ENCODE data around the gene CA12. TPM values are rescaled to one million over a fixed set of nuclear protein-coding genes. Genes with fewer than 3 reads are reported as not detected.
A peak's percentile ranks its signal among the peaks of the same experiment; 100 is the strongest.

Gene CA12
- total RNA-seq, 2 donors from 2014 or later, result 0.95 TPM; not detected in 1

DNA sequence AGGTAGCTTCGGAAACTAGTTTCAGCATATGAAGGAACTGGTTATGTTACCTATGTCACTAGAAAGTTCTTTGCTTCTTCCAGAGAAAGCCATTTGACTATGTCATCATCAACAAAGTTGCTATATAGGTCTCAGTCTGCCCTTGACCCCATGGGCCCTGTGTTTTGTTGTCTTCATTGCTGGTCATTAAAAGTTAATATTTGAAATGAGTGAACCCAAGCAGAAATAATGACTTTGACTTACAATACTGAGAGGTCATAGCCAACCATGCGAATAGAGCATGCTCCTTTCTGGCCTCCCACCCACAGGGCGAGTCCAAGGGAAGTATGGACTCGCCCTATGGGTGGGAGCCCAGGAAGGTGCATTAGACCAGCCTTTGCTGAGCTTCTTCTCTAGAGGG, 63.3 kb downstream of the CA12 start:
- no peaks in the 10 kb centered on the region for H3K36me3 Mint-ChIP-seq
- DNase-seq (ENCODE audit: low spot score in 2 of 2) (no peak), ATAC-seq (no peak)
- H3K27ac Mint-ChIP-seq, result no peak overlapping the region
- no peaks in the 10 kb centered on the region for H3K9me3 Mint-ChIP-seq

DNA sequence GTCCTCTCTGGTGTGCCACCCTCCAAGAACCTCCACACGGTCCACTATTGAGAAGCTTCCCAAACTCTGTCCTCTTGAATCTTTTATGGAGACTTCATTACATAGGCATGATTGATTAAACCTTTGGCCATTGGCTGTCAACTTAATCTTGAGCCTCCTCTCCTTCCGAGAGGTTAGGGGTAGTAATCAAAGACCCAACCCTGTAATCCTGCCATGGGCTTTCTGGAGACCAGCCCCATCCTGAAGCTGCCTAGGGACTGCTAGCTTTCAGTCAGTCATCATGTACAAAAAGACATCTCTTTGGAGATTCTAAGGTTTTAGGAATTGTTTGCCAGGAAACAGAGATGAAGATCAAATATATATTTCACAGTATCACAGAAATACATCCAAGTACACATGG, 67.2 kb downstream of the CA12 start:
- Mint-ChIP-seq H3K9me3 (no peaks in the 10 kb centered on the region), H3K27ac (no peak overlapping the region), H3K36me3 (no peaks in the 10 kb centered on the region)
- no peak for DNase-seq (ENCODE audit: low spot score in 2 of 2)
- no peak for ATAC-seq

DNA sequence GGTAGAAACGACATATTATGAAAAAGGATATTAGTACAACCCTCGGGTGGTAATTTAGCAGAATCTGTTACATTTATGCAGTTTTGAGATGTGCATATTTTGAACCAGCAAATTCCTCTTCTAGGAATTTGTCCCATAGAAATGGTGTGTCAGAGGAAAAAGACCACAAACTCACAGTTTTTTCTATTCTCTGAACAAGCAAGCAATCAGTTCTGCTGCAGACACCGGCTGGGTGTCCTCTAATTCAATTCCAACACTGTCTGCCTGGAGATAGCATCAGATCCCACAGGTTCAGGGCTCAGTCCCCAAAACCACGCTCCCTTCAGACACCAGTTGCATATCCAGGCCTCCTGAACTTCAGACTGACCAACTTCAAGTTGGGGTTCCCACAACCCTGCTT, 67.8 kb downstream of the CA12 start:
- no peaks in the 10 kb centered on the region for H3K36me3 Mint-ChIP-seq
- no peak for ATAC-seq
- H3K9me3 Mint-ChIP-seq, result no peaks in the 10 kb centered on the region
- DNase-seq (ENCODE audit: low spot score in 2 of 2), result no peak
- no peak overlapping the region for H3K27ac Mint-ChIP-seq

DNA sequence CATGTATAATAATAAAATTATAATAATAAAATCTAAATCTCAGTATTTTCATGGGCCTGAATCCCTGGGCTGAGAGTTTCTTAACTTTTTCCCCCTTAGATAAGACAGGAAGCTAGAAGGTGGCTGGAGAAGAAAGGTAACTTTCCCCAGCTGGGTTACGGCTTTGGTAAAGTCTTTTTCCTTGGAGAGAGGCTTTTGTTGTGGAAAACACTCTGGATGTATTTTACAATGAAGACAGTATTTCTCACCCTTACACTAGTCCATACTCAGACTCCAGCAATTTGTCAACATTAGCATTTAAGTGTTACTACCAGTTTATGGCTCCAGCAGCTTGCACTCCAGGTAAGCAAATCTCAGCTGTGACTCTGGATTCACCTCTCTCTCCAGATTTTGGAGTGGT, 69.4 kb downstream of the CA12 start:
- H3K36me3 Mint-ChIP-seq, result no peaks in the 10 kb centered on the region
- DNase-seq (ENCODE audit: low spot score in 2 of 2), result no peak
- no peaks in the 10 kb centered on the region for H3K9me3 Mint-ChIP-seq
- no peak overlapping the region for H3K27ac Mint-ChIP-seq
- no peak for ATAC-seq

DNA sequence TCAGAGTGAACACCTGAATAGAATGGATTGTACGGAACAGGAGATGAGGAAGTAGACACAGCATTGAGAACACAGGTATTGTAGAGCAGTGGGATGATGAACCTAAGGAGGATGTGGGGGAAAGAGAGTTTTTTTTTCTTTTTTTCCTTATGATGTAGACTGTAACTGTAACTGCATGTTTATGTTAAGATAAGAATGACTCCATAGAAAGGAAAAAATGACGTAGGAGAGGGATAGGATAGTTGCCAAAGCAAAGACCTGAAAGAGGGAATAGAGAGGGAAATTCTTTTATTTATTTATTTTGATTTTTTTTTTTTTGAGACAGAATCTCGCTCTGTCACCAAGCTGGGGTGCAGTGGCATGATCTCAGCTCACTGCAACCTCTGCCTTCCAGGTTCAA, 71.0 kb downstream of the CA12 start:
- Mint-ChIP-seq H3K27ac (no peak overlapping the region), H3K9me3 (no peaks in the 10 kb centered on the region), H3K36me3 (peaks cover 0 to 5% of the 10 kb centered on the region in 2 donors)
- DNase-seq (ENCODE audit: low spot score in 2 of 2) (no peak), ATAC-seq (no peak)

DNA sequence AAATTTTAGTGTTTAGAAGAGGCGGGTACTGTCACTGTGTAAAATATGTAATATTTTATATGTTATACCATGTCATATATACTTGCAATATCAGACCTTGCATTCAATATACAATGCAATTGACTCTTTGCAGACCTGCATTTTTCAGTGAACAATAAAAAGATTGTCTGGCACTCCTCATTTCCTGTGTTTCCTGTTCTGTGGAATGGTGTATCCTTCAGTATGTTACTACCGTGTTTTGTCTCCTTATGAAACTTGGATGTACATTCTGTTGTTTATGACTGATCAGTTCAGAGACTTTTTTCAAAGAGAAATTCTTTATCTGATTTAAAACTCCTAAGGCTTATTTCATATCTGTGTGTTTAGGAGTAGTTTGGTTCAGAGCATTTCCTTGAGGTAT, 72.7 kb downstream of the CA12 start:
- Mint-ChIP-seq H3K36me3 (peaks cover 0 to 5% of the 10 kb centered on the region in 2 donors), H3K27ac (no peak overlapping the region), H3K9me3 (no peaks in the 10 kb centered on the region)
- DNase-seq (ENCODE audit: low spot score in 2 of 2) (no peak), ATAC-seq (no peak)

DNA sequence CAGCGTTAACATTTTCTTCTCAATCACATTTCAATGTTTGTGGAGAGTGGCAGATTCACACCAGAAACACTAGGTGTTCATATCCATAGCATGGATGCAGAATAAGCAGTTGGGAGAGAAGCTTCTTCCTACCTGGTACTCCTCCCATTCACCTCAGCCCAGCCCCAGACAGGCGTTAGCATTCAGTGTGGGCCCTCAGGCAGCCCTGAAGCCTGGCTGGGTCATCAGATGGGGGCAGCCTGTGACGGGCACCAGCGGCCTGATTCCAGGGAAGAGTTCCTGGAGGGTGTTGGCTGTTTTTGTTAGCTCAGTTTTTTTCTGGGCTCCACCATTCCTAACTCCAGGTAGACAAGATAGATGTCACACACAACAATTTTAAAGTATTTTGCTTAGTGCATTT, 73.2 kb downstream of the CA12 start:
- Mint-ChIP-seq H3K36me3 (peaks cover 0 to 5% of the 10 kb centered on the region in 2 donors), H3K9me3 (no peaks in the 10 kb centered on the region), H3K27ac (no peak overlapping the region)
- DNase-seq (ENCODE audit: low spot score in 2 of 2) (no peak), ATAC-seq (no peak)

DNA sequence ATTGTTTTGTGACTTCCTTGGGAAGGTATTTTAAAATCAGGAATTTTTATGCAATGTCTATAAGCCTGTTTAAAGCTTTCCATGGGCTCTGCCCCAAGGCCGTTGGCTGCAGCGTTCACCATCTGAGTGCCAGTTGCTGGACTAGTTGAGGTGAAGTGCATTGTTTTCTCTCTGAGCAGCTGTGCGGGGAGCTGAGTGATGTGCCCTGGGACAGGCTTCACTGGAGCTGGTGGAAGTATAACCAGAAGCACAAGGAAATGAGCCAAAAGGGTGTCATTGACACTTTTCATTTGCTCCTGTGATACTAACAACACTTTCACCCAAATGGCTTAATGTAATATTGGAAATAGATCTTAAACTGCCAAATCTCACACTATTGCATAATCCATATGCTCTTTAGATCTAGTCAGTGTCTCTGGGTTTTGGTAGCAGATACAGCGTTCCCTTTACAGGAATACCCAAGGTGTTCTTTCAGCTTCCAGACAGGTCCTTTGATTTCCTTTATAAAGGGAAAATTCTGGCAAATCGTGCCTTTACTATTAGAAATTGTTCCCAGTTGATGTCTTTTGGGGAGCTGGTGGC, 75.1 kb downstream of the CA12 start:
- no peak for DNase-seq (ENCODE audit: low spot score in 2 of 2)
- no peaks in the 10 kb centered on the region for H3K9me3 Mint-ChIP-seq
- H3K27ac Mint-ChIP-seq, result no peak overlapping the region
- peaks cover 0 to 5% of the 10 kb centered on the region in 2 donors for H3K36me3 Mint-ChIP-seq
- no peak for ATAC-seq

DNA sequence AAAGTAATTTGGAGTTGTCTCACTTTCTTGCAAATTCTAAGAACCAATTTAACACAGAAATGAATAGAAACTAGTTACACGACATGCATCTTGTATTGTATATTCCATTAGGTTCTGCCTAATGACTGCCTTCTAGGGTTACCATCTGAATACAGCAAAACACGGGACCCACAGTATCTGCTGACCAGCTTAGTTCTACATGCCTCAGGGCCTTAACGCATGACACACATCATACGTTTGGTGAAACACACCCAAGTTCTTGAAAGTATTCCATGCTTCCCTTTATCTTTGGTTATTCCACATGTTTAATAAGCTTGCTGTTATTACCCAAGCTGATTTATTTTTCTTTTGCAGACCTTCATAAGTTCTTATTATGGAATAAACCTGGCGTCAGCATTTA, 76.4 kb downstream of the CA12 start:
- no peak overlapping the region for H3K27ac Mint-ChIP-seq
- H3K9me3 Mint-ChIP-seq, result no peaks in the 10 kb centered on the region
- DNase-seq (ENCODE audit: low spot score in 2 of 2) (no peak), ATAC-seq (no peak)
- H3K36me3 Mint-ChIP-seq, result peaks cover 0 to 5% of the 10 kb centered on the region in 2 donors

DNA sequence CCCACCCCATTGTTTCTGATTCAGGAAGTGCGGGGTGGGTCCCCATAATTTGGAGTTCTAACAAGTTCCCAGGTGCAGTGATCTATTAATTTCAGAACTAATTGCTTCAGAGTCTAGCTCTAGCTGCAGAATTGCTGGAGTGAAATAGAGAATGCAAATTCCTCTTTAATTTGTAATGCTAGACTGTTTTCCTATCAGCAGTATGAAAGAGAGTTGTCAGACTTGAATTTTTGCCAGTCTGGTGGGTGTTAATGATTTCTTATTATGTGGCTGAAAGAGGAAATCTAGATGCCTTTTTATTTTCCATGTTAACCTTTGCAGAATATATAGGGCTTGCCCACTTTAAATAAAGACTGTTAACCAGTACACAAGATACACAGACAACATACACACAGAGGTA, 80.6 kb downstream of the CA12 start:
- Mint-ChIP-seq H3K27ac (no peak overlapping the region), H3K36me3 (no peaks in the 10 kb centered on the region), H3K9me3 (no peaks in the 10 kb centered on the region)
- no peak for DNase-seq (ENCODE audit: low spot score in 2 of 2)
- no peak for ATAC-seq

DNA sequence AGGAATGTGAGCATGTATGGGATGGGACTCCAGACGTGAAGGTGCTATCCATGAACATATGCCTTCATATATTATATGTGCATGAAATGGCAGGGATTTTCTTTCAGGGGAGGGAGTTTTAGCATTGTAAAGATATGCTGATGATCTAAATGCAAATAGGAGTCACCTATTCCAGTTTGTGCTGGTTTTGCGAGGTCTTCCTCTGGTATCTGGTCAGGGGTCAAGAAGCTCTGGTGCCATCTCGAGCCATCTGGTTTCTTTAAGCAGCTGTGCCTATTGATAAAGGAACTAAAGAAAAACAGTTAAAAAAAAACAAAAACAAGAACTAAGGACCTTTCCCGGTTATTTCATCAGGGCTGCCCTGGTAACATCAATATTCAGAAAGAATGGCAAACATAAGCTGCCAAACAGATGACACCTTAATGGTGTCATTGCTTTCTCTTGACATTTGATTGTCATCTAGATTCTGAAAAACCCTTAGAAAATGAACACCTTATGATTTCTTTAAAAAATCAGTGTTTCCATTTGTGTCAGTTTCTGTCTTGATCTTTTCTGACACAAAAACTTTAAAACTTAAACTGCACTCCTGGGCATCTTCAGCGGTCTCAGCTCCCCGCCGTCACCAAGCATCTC, 81.6 kb downstream of the CA12 start:
- ATAC-seq (no peak), DNase-seq (ENCODE audit: low spot score in 2 of 2) (no peak)
- no peaks in the 10 kb centered on the region for H3K36me3 Mint-ChIP-seq
- no peaks in the 10 kb centered on the region for H3K9me3 Mint-ChIP-seq
- no peak overlapping the region for H3K27ac Mint-ChIP-seq

DNA sequence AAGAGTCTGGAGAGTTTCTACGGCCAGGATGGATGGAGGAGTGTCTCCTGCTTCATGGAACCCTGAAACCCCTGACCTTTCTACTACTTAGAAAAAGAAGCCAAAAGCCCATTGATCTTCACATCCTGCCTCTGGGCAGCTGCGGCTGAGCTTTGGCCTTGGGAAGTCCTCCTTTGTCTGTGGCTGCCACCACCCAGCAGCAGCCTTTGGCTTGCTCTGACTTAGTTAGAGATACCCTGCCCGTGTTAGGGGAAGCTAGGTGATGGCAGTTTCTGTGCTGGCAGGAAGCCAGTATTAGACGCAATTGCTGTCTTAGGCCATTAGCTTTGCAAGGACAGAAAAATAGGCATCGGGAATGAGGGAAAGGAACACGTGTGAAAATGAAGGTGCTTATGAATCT, 85.5 kb downstream of the CA12 start:
- Mint-ChIP-seq H3K27ac (no peak overlapping the region), H3K36me3 (no peaks in the 10 kb centered on the region), H3K9me3 (no peaks in the 10 kb centered on the region)
- ATAC-seq, result no peak
- no peak for DNase-seq (ENCODE audit: low spot score in 2 of 2)

DNA sequence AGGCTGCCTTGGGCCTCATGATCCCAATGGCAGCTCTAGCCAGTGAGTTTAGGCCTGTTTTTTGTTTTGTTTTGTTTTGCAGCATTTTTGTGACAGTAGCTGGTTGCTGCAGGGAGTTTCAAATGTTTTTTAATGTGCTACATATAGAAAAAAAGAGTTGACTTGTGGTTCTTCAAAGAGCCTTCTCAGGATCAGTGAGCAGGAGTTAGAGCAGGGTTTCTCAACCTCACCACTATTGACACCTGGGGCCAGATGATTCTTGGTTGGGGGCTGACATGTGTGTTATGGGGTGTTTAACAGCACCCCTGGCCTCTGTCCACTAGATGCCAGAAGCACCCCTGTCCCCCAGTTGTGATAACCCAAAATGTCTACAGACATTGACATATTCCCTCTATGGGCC, 86.3 kb downstream of the CA12 start:
- DNase-seq (ENCODE audit: low spot score in 2 of 2) (no peak), ATAC-seq (no peak)

DNA sequence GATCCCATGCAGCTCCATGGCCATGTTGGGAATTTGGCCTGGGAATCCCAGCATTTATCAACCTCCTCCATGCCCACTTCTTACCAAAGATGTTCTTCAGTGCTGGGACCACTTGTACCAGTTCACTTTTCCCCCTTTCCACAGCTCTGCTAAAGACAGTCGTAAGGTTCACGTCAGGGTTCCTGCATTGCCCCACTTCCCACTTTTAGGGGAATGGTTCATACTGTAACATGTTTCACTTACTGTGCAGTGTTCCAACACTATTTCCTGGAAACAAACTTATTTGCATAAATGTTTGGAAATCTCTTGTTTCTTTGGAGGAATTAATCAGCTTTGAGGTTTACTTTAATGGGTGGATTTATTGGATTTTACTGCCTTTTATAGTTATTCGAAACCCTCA, 87.3 kb downstream of the CA12 start:
- H3K9me3 Mint-ChIP-seq, result no peaks in the 10 kb centered on the region
- no peak for DNase-seq (ENCODE audit: low spot score in 2 of 2)

More for the DNA sequence above, 86.3 kb downstream of the CA12 start:
- H3K9me3 Mint-ChIP-seq, result no peaks in the 10 kb centered on the region
- H3K27ac Mint-ChIP-seq, result no peak overlapping the region
- H3K36me3 Mint-ChIP-seq, result no peaks in the 10 kb centered on the region

DNA sequence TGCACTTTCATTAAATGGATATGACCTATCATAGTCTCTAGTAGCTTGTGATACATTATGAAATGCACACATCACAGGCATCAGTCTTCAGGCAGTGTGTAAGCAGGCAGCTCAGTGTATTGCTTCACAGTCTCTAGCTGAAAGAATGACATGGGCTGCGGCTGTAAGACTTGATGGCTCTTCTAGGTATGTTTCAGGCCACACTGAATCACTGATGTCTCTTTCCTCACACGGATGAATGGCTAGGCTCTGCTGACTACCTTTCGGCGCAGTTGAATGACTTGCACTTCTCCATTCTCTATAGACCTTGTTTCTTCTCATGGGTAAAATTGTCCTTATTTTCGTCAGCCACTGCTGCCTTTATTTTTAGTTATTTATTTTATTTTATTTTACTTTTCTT, 88.9 kb downstream of the CA12 start:
- Mint-ChIP-seq H3K27ac (no peak overlapping the region), H3K36me3 (no peaks in the 10 kb centered on the region), H3K9me3 (no peaks in the 10 kb centered on the region)
- no peak for ATAC-seq
- DNase-seq (ENCODE audit: low spot score in 2 of 2), result no peak

More for the DNA sequence above, 87.3 kb downstream of the CA12 start:
- no peak overlapping the region for H3K27ac Mint-ChIP-seq
- ATAC-seq, result no peak
- no peaks in the 10 kb centered on the region for H3K36me3 Mint-ChIP-seq

DNA sequence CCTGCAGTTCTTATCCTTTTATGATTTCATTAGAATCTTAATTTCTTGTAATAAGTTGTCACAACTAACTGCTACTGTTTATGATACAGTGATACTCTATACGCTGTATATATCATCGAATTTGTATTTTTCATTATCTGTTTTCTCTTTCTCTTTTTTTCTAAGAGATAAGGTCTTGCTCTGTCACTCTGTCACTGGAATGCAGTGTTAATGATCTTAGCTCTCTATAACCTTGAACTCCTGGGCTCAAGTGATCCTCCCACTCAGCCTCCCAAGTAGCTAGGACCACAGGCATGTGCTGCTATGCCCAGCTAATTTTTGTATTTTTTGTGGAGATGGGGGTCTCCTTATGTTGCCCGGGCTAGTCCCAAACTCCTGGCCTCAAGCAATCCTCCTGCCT, 89.4 kb downstream of the CA12 start:
- Mint-ChIP-seq H3K27ac (no peak overlapping the region), H3K36me3 (no peaks in the 10 kb centered on the region), H3K9me3 (no peaks in the 10 kb centered on the region)
- ATAC-seq (no peak), DNase-seq (ENCODE audit: low spot score in 2 of 2) (no peak)

DNA sequence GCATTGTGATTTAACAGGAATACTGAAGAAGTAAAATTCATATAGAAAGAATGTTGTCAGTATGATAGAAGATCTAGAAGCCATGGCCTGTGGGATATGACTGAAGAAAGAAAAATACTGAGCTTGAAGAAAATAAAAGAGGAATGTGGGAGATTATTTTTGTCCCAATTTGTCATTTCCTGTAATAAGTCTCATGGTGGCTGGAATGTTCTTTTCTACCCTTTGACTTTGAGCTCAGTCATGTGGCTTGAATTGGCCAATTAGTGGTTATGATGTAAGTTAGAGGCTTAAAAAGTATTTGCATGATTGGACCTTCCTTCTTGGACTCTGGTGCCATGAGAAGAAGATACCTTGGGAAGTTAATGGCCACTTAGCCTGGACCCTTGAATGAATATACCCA, 90.1 kb downstream of the CA12 start:
- Mint-ChIP-seq H3K27ac (peak overlapping the region in 1 of 2 donors; percentile 40), H3K9me3 (no peaks in the 10 kb centered on the region), H3K36me3 (no peaks in the 10 kb centered on the region)
- ATAC-seq, result no peak
- no peak for DNase-seq (ENCODE audit: low spot score in 2 of 2)

DNA sequence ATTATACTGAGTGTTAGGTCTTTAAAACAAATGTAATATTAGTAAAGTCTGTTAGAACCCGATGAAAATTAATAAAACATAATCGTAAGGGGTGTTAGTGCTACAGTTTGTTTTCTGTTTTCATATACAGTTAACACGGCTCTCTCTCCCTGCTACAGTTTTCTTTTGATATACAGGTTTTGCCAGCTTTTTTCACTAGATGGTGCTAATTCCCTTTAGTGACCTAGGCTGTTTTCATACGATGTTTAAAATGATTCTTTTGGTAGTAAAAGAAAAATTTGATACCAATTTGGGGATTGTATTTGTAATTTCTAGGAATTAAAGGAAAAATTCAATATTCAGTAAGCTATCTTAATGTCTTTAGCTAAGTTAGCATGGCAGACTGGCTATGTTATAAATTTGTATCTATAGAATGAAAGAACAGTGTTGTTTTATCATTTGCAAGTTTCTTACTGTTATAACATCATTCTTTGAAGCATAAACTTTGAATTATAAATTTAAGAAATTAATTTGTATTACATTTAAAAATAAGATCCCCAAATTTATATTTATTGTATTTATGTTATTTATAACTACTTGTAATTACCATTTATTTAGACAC, 92.8 kb downstream of the CA12 start:
- H3K27ac Mint-ChIP-seq, result peak overlapping the region in 1 of 2 donors; percentile 14
- ATAC-seq (peak; percentile 52 to 63), DNase-seq (ENCODE audit: low spot score in 2 of 2) (no peak)
- no peaks in the 10 kb centered on the region for H3K36me3 Mint-ChIP-seq
- no peaks in the 10 kb centered on the region for H3K9me3 Mint-ChIP-seq
